PC-3 (cell line): ENCODE results near the gene ZNF132. TPM values are rescaled to one million over a fixed set of nuclear protein-coding genes. Genes with fewer than 3 reads are reported as not detected.

Experiments
- ATAC-seq: fragments of 200-7000 bp; cut with Tn5 transposase; 2 replicates; pipeline ENCODE4 v1.9.1; 2020; ENCODE audit warnings: mild to moderate bottlenecking, moderate library complexity
- BruUV-seq: library from RNA; stranded (reverse); fragments of 400-500 nt; replicated peaks from 2 replicates; lab custom pipeline; 2021; lab: Mats Ljungman, UMichigan
- CTCF ChIA-PET: fragments of 300-600 bp; sonication (Branson Sonifier 250); formaldehyde crosslinking; loops from one replicate; lab custom pipeline; 2022; ENCODE audit warnings: antibody characterized with exemption; lab: Charles Lee
- POLR2A ChIA-PET: fragments of 300-600 bp; sonication (Branson Sonifier 250); formaldehyde crosslinking; loops from one replicate; lab custom pipeline; 2022; ENCODE audit warnings: antibody characterized with exemption; ENCODE audit not compliant: unreplicated experiment; lab: Charles Lee
- DNase-seq: peaks from one replicate; pipeline ENCODE4 v3.0.0-alpha.2; 2015
- H2AFZ ChIP-seq: fragments of 300-600 bp; sonication (generic); 2 replicates; pipeline ENCODE4 v1.6.0; 2016; ENCODE audit warnings: antibody characterized with exemption, low read length
- H3F3A ChIP-seq: fragments of 300-600 bp; sonication (generic); one replicate; pipeline ENCODE4 v1.6.0; 2017; ENCODE audit warnings: antibody characterized with exemption, low read length, control low read depth, mild to moderate bottlenecking; ENCODE audit not compliant: unreplicated experiment
- H3K27ac ChIP-seq: fragments of 300-600 bp; sonication (generic); 2 replicates; pipeline ENCODE4 v1.5.1; 2016; ENCODE audit warnings: mild to moderate bottlenecking, low read length
- H3K27me3 ChIP-seq: fragments of 300-600 bp; sonication (generic); 2 replicates; pipeline ENCODE4 v1.6.1; 2016; ENCODE audit warnings: low read length, mixed read lengths
- H3K36me3 ChIP-seq: fragments of 300-600 bp; sonication (generic); 2 replicates; pipeline ENCODE4 v1.6.1; 2016; ENCODE audit warnings: low read depth, mixed run types, low read length, mixed read lengths
- H3K4me1 ChIP-seq: fragments of 300-600 bp; sonication (generic); 2 replicates; pipeline ENCODE4 v1.5.1; 2016; ENCODE audit warnings: low read length; ENCODE audit not compliant: insufficient read depth
- H3K4me2 ChIP-seq: fragments of 300-600 bp; sonication (generic); 2 replicates; pipeline ENCODE4 v1.6.0; 2016; ENCODE audit warnings: low read length
- H3K4me3 ChIP-seq: fragments of 300-600 bp; sonication (generic); 2 replicates; pipeline ENCODE4 v1.5.1; 2016; ENCODE audit warnings: mild to moderate bottlenecking, low read length, mixed read lengths
- H3K79me2 ChIP-seq: fragments of 300-600 bp; sonication (generic); 2 replicates; pipeline ENCODE4 v1.6.1; 2017; ENCODE audit warnings: low read length, mixed read lengths
- H3K9ac ChIP-seq: fragments of 300-600 bp; sonication (generic); 2 replicates; pipeline ENCODE4 v1.6.0; 2016; ENCODE audit warnings: mild to moderate bottlenecking, low read length
- H3K9me2 ChIP-seq: fragments of 300-600 bp; sonication (generic); replicated peaks from 2 replicates; pipeline ENCODE4 v1.6.1; 2016; ENCODE audit warnings: mixed run types, low read length, mixed read lengths
- H3K9me3 ChIP-seq: fragments of 300-600 bp; sonication (generic); 2 replicates; pipeline ENCODE4 v1.6.1; 2016; ENCODE audit warnings: low read length, mixed read lengths
- H4K20me1 ChIP-seq: fragments of 300-600 bp; sonication (generic); 2 replicates; pipeline ENCODE4 v1.6.1; 2016; ENCODE audit warnings: low read length, mixed read lengths
- EZH2 ChIP-seq: fragments of 300-600 bp; sonication (generic); IDR thresholded peaks from one replicate; pipeline ENCODE4 v1.6.1; 2017; ENCODE audit warnings: antibody characterized with exemption, mild to moderate bottlenecking, low read length; ENCODE audit not compliant: unreplicated experiment
- EZH2phosphoT487 ChIP-seq: fragments of 300-600 bp; sonication (generic); IDR thresholded peaks from 2 replicates; pipeline ENCODE4 v1.6.1; 2018; ENCODE audit warnings: mild to moderate bottlenecking, antibody characterized with exemption, low read length, borderline replicate concordance
- intact Hi-C: fragments of 100-400 bp; cut with micrococcal nuclease; formaldehyde crosslinking; loops from 2 replicates; pipeline ENCODE4 v1.9.0; 2023
- total RNA-seq: library from RNA; depleted of rRNA; stranded (reverse); fragments of >200 nt; gene quantifications from 2 replicates; pipeline ENCODE4 v1.2.3, GENCODE V29; 2014
- TF ChIP-seq, protein P1 (sequence below): fragments of 300-600 bp; sonication (generic); conservative IDR thresholded peaks from 2 replicates; pipeline ENCODE4 v1.5.1; 2017; ENCODE audit warnings: antibody characterized with exemption, low read depth, mild to moderate bottlenecking, low read length

The ZNF132 gene
- total RNA-seq, 1 experiment from 2014 or later, result not detected

DNA sequence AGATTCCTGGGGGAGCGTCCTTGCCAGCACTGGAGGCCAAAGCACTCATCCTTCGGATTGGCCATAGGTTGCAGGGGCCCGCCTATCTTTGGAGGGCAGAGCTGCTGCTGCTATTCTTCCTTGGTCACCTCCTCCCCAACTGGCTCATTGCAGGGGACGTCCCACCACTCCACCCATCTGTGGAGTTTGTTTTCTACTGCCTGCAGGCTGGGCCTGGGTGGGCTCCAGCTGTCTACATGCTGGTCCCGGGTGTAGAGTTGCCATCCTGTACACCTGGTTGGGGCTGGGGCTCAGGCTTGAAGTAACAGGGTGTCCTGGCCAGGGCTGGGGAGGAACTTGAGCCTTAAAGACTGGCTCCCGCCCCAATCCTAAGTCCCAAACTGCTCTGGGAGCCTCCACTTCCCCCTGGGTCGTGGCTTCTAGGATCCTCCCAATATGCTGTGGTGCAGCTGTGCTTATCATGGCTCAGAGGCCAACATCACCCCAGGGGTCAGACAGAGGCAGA, 42.4 kb downstream of the ZNF132 start:
- no peaks in the 10 kb centered on the region for H3K9me3 ChIP-seq
- no peak overlapping the region for H2AFZ ChIP-seq
- H3K27ac ChIP-seq, result no peak overlapping the region
- H3K9me2 ChIP-seq, result no peaks in the 10 kb centered on the region
- no TSS peak for BruUV-seq
- no peak overlapping the region for H3K4me2 ChIP-seq
- no peak overlapping the region for H3K9ac ChIP-seq
- H4K20me1 ChIP-seq, result peaks cover 25% of the 10 kb centered on the region
- H3K79me2 ChIP-seq, result peaks cover 15% of the 10 kb centered on the region
- DNase-seq, result no peak
- intact Hi-C loops, result no loop called here
- no peak for ATAC-seq
- no peak overlapping the region for H3K4me3 ChIP-seq
- peaks cover 24% of the 10 kb centered on the region for H3K36me3 ChIP-seq
- no peaks in the 10 kb centered on the region for H3K27me3 ChIP-seq
- CTCF ChIA-PET, result no interaction called here
- peaks cover 19% of the 10 kb centered on the region for H3F3A ChIP-seq
- H3K4me1 ChIP-seq, result peaks cover 37% of the 10 kb centered on the region
- POLR2A ChIA-PET, result no interaction called here
- TF ChIP-seq, protein P1, sequence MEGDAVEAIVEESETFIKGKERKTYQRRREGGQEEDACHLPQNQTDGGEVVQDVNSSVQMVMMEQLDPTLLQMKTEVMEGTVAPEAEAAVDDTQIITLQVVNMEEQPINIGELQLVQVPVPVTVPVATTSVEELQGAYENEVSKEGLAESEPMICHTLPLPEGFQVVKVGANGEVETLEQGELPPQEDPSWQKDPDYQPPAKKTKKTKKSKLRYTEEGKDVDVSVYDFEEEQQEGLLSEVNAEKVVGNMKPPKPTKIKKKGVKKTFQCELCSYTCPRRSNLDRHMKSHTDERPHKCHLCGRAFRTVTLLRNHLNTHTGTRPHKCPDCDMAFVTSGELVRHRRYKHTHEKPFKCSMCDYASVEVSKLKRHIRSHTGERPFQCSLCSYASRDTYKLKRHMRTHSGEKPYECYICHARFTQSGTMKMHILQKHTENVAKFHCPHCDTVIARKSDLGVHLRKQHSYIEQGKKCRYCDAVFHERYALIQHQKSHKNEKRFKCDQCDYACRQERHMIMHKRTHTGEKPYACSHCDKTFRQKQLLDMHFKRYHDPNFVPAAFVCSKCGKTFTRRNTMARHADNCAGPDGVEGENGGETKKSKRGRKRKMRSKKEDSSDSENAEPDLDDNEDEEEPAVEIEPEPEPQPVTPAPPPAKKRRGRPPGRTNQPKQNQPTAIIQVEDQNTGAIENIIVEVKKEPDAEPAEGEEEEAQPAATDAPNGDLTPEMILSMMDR, result no peak
- TF ChIP-seq EZH2phosphoT487 (no peak), EZH2 (no peak)

DNA sequence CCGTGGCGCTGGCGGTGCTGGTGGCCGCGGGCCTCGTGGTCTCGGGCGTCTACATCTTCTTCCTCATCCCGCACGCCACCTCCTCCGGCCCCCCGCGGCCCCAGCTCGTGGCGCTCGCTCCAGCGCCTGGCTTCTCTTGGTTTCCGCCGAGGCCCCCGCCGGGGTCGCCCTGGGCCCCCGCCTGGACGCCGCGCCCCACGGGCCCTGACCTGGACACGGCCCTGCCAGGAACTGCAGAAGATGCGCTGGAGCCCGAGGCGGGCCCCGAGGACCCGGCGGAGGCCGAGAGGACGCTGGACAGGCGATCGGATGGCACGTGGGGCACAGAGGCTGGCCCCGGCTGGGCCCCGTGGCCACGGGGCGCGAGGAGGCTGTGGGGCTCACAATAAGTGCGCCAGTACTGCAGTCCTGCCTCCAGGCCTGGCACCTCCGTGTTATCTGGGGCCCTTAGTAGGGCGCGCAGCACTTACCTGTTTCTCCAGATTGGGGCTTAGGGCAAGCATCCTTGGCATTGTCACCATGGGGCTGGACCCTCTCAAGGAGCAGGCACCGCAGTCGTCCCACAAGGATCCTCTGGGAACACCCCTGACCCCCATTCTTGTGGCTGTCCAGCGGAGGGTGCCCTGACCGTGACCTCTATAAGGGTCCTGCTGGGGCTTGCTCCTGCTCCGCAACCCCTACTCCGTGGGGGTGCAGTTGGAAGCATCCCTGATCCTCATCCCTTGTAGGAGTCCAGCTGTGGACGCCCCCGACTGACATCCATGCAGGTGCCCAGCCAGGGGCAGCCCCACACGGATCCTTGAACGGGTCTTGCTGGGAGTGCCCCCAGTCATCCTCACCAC, 43.0 kb downstream of the ZNF132 start:
- BruUV-seq, result no TSS peak
- peaks cover 31% of the 10 kb centered on the region for H3K4me1 ChIP-seq
- no peaks in the 10 kb centered on the region for H3K9me2 ChIP-seq
- intact Hi-C loops, result no loop called here
- DNase-seq, result no peak
- H3K9ac ChIP-seq, result no peak overlapping the region
- H3K4me3 ChIP-seq, result no peak overlapping the region
- ChIA-PET POLR2A (no interaction called here), CTCF (no interaction called here)
- no peak overlapping the region for H3K4me2 ChIP-seq
- ATAC-seq, result no peak
- H3K9me3 ChIP-seq, result no peaks in the 10 kb centered on the region
- no peak overlapping the region for H3K27ac ChIP-seq
- H3F3A ChIP-seq, result peaks cover 22% of the 10 kb centered on the region
- no peak overlapping the region for H2AFZ ChIP-seq
- H3K79me2 ChIP-seq, result peaks cover 17% of the 10 kb centered on the region; the same call in 1 of the 2 replicates
- peaks cover 30% of the 10 kb centered on the region for H4K20me1 ChIP-seq
- no peaks in the 10 kb centered on the region for H3K27me3 ChIP-seq
- H3K36me3 ChIP-seq, result peaks cover 28% of the 10 kb centered on the region
- no peak for TF ChIP-seq EZH2
- TF ChIP-seq, protein P1, result no peak
- TF ChIP-seq EZH2phosphoT487, result no peak
